Erythroblast (primary cell): ENCODE measurements around the gene OBSL1.

ENCODE experiments used
- GATA1 ChIP-seq: IDR thresholded peaks from 2 replicates; pipeline ENCODE4 v1.6.1; 2011; ENCODE audit warnings: low read depth, mild to moderate bottlenecking, control low read depth, low read length, moderate library complexity
- POLR2A ChIP-seq: IDR thresholded peaks from 2 replicates; pipeline ENCODE4 v1.6.1; 2011; ENCODE audit warnings: mild to moderate bottlenecking, low read length

- TF ChIP-seq POLR2A (no peak), GATA1 (no peak)
Observed at GRCh38 chr2:219573166-219573565, 1.8 kb upstream of the OBSL1 start.
